HFF-Myc (cell line): ENCODE results near the gene CDCP2.
A peak's percentile ranks its signal among the peaks of the same experiment; 100 is the strongest.
"Not testable (repeated sequence)": the region's sequence is repeated elsewhere in the genome, so short reads cannot be mapped to it uniquely, and the experiment has no call there.

ENCODE experiments used
- DNase-seq: peaks from one replicate; pipeline ENCODE4 v3.0.0-alpha.2; 2011; ENCODE audit warnings: low read depth; ENCODE audit errors: extremely low read depth
- H3K4me3 ChIP-seq: replicated peaks from 2 replicates; pipeline ENCODE4 v1.5.1; 2011; ENCODE audit warnings: low read depth, mild to moderate bottlenecking, control low read depth, low read length
- CTCF ChIP-seq: IDR thresholded peaks from 2 replicates; pipeline ENCODE4 v1.5.1; 2012; ENCODE audit warnings: mild to moderate bottlenecking, low read depth, low read length, control low read depth; ENCODE audit errors: missing control alignments

Gene CDCP2

GRCh38 chr1:54107131-54107530 lies 45.7 kb downstream of the CDCP2 start:
- DNase-seq: no peak
- H3K4me3 ChIP-seq: no peak overlapping the region
- peak; percentile 28 for TF ChIP-seq CTCF

- H3K4me3 ChIP-seq: no peak overlapping the region
- no peak for DNase-seq
- TF ChIP-seq CTCF: no peak
Observed at GRCh38 chr1:54105736-54106269, 47.0 kb downstream of the CDCP2 start.

- no peak for TF ChIP-seq CTCF
- H3K4me3 ChIP-seq: no peak overlapping the region
- no peak for DNase-seq
Observed at GRCh38 chr1:54105080-54105479, 47.7 kb downstream of the CDCP2 start.

DNA sequence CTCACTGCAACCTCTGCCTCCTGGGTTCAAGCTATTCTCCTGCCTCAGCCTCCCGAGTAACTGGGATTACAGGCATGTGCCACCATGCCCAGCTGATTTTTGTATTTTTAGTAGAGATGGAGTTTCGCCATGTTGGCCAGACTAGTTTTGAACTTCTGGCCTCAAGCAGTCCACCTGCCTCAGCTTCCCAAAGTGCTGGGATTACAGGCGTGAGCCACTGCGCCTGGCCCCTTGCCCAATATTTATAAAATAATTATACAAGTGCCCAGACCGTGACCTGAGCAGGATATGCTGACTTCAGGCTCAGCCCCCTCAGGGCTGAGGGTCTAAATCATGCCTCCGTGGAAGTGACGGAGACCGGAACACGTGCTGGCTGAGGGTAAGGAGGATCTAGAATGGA lies 48.2 kb downstream of the CDCP2 start:
- DNase-seq, H3K4me3 ChIP-seq: not testable (repeated sequence)

GRCh38 chr1:54103414-54103813 lies 49.4 kb downstream of the CDCP2 start:
- no peak for TF ChIP-seq CTCF
- H3K4me3 ChIP-seq: no peak overlapping the region

DNA sequence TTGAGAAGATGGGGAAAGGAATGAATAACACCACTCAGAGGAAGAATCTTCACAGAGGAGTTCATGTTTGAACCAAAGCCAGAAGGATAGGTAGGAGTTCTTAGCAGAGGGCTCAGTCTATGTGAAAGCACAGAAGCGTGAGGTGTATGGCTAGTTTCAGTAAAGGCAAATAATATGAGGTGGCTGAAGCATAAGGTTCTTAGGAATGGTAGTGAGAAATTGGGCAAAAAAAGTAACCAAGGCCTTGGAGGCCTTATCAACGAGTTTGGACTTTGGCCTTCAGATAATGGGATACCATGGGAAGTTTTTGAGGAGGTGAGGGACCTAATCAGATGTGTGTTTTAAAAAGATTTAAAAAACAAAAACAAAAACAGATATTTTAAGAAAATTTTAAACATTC lies 52.3 kb downstream of the CDCP2 start:
- no peak overlapping the region for H3K4me3 ChIP-seq
- no peak for DNase-seq
- no peak for TF ChIP-seq CTCF

More at GRCh38 chr1:54103414-54103813, 49.4 kb downstream of the CDCP2 start:
- no peak for DNase-seq

DNA sequence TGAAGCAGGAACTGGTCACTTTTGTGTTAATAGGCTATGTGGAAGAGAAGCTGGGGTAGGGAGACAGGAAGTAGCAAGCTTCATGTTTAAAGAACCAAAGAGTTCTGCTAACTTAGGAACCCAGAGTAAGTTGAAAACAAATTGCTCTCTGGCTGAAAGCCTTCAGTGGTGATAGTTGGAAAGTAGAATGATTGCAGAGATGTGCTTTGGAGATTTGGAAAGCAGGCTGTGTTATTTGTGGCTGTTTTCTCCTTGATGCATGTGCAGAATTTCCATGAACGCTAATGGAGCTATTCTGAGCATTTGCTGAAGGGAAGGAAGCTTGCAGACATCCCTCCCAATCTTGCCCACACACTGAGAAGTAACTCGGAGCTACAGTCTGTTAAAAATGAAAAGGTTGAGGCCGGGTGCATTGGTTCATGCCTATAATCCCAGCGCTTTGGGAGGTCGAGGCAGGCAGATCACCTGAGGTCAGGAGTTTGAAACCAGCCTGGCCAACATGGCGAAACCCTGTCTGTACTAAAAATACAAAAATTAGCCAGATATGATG lies 53.7 kb downstream of the CDCP2 start:
- TF ChIP-seq CTCF: no peak
- H3K4me3 ChIP-seq: no peak overlapping the region
- DNase-seq: no peak
